Ishikawa (cell line): Measurements from ENCODE around the gene OR1D2.

Experiments used
- CEBPB ChIP-seq: IDR thresholded peaks from 2 replicates; pipeline ENCODE4 v1.6.1; 2012
- FOXM1 ChIP-seq: IDR thresholded peaks from 2 replicates; pipeline ENCODE4 v1.6.1; 2012; ENCODE audit warnings: low read depth, borderline replicate concordance
- RAD21 ChIP-seq: IDR thresholded peaks from 2 replicates; pipeline ENCODE4 v1.6.1; 2012; ENCODE audit warnings: low read depth
- TAF1 ChIP-seq: IDR thresholded peaks from 2 replicates; pipeline ENCODE4 v1.6.1; 2012; ENCODE audit warnings: low read depth, mild to moderate bottlenecking
- TEAD4 ChIP-seq: IDR thresholded peaks from 2 replicates; pipeline ENCODE4 v1.6.1; 2012
- YY1 ChIP-seq: IDR thresholded peaks from 2 replicates; pipeline ENCODE4 v1.6.1; 2012; ENCODE audit warnings: low read depth
- ZBTB7A ChIP-seq: IDR thresholded peaks from 2 replicates; pipeline ENCODE4 v1.6.1; 2012; ENCODE audit warnings: low read depth
- TF ChIP-seq, protein P1 (sequence below): IDR thresholded peaks from 2 replicates; pipeline ENCODE4 v1.6.1; 2012; ENCODE audit warnings: low read depth, mild to moderate bottlenecking
- TF ChIP-seq, protein P2 (sequence below): IDR thresholded peaks from 2 replicates; pipeline ENCODE4 v1.6.1; 2012

DNA sequence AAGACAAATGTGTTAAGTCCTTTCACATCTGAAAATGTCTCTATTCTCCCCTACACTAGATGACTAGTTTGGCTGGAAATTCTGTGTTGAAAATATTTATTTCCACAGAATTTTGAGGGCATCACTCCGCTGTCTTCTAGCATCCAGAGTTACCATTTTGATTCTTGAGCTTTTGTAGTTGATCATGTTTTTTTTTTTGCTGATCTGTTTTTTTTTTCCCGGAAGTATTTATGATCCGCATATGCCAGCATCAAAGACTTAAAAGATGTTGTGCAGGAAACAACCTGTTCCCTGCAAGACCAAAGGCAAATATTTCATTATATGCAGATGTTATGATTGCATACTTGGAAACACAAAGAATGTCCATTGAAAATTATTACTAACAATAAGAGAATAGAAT lies 57.5 kb downstream of the OR1D2 start:
- TF ChIP-seq ZBTB7A, result no peak
- TF ChIP-seq, protein P1, sequence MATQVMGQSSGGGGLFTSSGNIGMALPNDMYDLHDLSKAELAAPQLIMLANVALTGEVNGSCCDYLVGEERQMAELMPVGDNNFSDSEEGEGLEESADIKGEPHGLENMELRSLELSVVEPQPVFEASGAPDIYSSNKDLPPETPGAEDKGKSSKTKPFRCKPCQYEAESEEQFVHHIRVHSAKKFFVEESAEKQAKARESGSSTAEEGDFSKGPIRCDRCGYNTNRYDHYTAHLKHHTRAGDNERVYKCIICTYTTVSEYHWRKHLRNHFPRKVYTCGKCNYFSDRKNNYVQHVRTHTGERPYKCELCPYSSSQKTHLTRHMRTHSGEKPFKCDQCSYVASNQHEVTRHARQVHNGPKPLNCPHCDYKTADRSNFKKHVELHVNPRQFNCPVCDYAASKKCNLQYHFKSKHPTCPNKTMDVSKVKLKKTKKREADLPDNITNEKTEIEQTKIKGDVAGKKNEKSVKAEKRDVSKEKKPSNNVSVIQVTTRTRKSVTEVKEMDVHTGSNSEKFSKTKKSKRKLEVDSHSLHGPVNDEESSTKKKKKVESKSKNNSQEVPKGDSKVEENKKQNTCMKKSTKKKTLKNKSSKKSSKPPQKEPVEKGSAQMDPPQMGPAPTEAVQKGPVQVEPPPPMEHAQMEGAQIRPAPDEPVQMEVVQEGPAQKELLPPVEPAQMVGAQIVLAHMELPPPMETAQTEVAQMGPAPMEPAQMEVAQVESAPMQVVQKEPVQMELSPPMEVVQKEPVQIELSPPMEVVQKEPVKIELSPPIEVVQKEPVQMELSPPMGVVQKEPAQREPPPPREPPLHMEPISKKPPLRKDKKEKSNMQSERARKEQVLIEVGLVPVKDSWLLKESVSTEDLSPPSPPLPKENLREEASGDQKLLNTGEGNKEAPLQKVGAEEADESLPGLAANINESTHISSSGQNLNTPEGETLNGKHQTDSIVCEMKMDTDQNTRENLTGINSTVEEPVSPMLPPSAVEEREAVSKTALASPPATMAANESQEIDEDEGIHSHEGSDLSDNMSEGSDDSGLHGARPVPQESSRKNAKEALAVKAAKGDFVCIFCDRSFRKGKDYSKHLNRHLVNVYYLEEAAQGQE, result no peak
- TF ChIP-seq, protein P2, sequence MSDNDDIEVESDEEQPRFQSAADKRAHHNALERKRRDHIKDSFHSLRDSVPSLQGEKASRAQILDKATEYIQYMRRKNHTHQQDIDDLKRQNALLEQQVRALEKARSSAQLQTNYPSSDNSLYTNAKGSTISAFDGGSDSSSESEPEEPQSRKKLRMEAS, result no peak
- no peak for TF ChIP-seq TEAD4
- TF ChIP-seq CEBPB, result no peak
- TF ChIP-seq RAD21, result no peak
- TF ChIP-seq YY1, result no peak
- no peak for TF ChIP-seq TAF1
- TF ChIP-seq FOXM1, result no peak
